Sigmoid colon (tissue), 3 donors: Measurements from ENCODE around the gene OCRL.

Source experiments
- CTCF ChIP-seq, 4 experiments: fragments of 450-650 bp in 3 of 4; fragments of 200-600 bp in 1 of 4; IDR thresholded peaks; one replicate each; pipeline ENCODE4 v1.5.1; 2016 to 2019; ENCODE audit warnings: antibody characterized with exemption in 4 of 4, mild to moderate bottlenecking in 3 of 4, moderate library complexity in 2 of 4
- POLR2A ChIP-seq, 2 donors: fragments of 450-650 bp; IDR thresholded peaks; one replicate each; pipeline ENCODE4 v1.6.1; 2016; ENCODE audit warnings: antibody characterized with exemption in 2 of 2, mild to moderate bottlenecking in 2 of 2, moderate library complexity in 2 of 2

DNA sequence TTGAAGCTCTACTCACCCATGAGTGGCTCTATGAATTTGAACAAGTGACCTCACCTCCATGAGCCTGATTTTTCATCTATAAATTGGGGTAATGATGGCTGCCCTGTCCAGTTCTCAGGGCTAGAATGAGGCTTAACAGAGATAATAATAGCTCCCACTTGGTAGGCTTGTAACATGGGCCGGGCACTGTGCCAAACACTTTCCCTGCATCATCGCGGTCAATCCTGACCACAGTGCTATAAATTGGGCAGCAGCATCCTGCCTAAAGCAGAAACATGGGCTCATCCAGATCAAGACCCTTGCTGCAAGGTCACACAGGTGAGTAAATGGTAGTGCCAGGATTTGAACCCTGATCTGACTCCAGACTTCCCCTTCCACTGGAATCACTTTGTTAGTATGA, 101.9 kb downstream of the OCRL start:
- no peak for TF ChIP-seq CTCF (IDR thresholded peaks at IDR 0.05)
- no peak for TF ChIP-seq POLR2A (IDR thresholded peaks at IDR 0.05)
